GM18505 (cell line): Measurements from ENCODE around the gene CACNA2D3.
"Not testable (repeated sequence)": the region's sequence is repeated elsewhere in the genome, so short reads cannot be mapped to it uniquely, and the experiment has no call there.

ENCODE experiments used
- ATAC-seq: cut with Tn5 transposase; IDR thresholded peaks from one replicate; pipeline ENCODE4 v1.9.1; 2021; ENCODE audit not compliant: unreplicated experiment
- POLR2A ChIP-seq: IDR thresholded peaks from 4 replicates; pipeline ENCODE4 v1.6.1; 2011; ENCODE audit warnings: borderline replicate concordance; ENCODE audit not compliant: insufficient read depth, insufficient read length; ENCODE audit errors: extremely low read depth

CACNA2D3 gene

DNA sequence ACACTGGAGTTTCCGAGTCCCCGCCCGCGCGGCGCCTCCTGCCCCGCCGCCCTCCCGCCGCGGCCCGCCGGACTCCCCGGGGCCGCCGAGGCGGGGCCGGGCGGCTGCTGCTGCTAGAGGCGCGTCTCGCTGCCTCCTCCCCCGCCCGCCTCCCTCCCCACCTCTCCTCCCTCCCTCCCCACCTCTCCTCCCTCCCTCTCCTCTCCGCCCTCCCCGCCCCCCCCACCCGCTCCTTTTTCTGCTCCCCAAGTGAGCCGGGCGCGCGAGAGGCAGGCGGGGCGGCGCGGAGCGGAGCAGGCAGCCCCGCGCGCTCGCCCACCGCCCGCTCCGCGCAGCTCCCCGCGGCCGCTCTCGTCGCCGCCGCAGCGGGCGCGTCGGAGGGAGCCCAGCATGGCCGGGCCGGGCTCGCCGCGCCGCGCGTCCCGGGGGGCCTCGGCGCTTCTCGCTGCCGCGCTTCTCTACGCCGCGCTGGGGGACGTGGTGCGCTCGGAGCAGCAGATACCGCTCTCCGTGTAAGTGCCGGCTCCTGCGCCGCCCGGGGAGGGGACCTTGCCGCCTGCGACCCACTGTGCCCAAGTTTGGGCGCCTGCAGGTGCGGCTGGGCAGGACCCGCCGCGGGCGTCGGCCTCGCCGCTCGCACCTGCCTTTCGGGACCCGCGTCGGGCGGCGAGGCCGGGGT lies at the start of gene CACNA2D3:
Gene CACNA2D3 (plus strand): TSS at position 229 of the 679 bp plus-strand sequence.
- peak; percentile 17 for ATAC-seq

DNA sequence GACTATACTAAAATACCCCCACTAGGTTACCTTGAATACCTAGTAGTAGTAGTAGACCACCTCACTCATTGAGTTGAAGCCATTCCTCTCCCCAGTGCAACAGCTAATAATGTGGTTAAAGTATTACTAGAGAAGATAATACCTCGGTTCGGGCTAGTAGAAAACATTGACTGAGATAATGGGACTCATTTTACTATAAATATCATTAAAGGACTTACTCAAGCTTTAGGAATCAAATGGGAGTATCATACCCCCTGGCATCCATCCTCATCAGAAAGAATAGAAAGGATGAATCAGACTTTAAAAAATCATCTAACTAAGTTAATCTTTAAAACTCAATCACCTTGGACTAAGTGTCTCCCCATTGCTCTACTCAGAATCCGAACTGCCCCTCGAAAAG lies 49.0 kb upstream of the CACNA2D3 start:
- ATAC-seq = no peak
- no peak for TF ChIP-seq POLR2A

More for the DNA sequence above, at the start of gene CACNA2D3:
- no peak for TF ChIP-seq POLR2A

DNA sequence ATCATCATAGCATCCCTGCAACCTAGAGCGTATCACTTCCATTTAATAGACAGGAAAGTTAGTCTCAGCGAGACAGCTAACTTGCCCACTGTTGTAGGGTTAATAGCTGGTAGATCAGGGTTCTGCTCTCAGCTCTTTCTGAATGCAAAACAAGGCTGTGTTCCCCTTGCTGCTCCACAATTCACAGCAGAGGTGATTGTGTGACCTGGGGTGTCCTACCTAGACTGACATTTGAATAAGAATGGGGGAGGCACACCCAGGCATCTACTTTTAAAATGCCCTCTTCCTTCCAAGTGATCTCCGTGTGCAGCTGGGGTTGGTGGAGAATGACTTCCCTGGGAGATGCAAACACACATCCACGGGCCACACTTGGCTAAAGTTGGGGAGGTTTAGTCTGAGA lies 43.0 kb upstream of the CACNA2D3 start:
- no peak for ATAC-seq
- TF ChIP-seq POLR2A = no peak

DNA sequence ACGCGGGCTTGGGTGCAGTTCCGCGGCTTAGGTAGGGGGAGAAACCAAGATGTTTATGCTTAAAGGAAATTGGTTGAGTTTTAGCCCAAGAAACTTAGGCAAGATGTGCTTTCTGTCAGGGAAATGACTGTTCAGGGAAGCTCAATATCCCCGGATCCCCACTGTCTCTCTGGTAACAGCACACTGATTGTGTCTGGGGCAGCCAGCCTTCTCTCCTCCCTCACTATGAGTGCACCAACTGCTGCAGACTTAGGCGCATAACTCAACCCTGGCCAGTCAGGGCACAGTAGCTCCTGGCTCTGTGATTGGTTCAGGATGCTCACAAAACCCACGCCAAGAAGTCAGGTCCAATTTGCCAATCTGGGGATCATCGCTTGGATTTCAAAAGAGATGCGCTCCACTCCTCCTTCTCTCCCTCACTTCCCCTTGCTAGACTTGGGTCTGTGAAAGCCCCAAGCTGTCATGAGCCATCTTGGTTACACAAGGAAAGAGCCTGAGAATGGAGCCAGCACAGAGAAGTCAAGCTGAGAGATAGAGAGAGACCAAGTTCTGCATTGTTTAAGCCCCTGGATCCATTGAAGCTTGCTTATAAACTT lies 42.5 kb upstream of the CACNA2D3 start:
- ATAC-seq = no peak
- TF ChIP-seq POLR2A = no peak

DNA sequence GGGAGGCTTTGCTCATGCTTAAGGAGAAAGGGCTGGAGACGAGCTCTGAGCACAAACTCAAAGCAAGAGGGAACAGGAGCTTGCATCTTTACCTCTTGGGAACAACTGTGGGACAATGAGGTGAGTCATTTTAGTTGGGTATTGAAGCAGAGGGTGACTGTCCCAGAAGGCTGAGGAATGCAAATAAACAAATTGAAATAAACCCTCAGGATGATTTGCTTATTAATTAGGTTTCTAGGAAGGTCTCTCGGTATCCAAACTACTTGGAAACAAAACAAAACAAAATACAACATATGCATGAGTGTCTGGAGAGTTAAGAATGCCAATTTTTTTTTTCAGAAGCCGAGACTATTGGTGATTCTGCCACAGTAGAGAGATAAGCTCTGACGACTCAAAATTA lies 38.4 kb upstream of the CACNA2D3 start:
- TF ChIP-seq POLR2A = no peak
- no peak for ATAC-seq

DNA sequence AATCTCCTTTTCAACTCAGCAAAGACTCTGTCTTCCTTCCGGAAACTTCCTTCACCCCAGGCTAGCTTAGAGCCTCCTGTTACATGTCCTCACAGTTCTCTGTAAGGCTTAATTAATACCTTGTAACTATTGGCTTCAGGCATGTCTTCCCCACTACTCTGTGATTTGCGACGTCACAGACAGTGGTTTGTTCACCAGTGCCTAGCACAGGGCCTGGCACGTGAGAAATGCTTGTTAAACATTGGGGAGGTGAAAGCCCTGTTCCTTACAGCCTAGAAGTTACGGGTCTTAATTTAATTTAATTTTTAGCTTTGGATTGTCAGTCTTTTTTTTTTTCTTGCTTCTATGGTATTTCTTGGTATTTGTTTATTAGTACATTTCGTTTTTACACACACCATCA lies 36.4 kb upstream of the CACNA2D3 start:
- no peak for ATAC-seq
- no peak for TF ChIP-seq POLR2A

DNA sequence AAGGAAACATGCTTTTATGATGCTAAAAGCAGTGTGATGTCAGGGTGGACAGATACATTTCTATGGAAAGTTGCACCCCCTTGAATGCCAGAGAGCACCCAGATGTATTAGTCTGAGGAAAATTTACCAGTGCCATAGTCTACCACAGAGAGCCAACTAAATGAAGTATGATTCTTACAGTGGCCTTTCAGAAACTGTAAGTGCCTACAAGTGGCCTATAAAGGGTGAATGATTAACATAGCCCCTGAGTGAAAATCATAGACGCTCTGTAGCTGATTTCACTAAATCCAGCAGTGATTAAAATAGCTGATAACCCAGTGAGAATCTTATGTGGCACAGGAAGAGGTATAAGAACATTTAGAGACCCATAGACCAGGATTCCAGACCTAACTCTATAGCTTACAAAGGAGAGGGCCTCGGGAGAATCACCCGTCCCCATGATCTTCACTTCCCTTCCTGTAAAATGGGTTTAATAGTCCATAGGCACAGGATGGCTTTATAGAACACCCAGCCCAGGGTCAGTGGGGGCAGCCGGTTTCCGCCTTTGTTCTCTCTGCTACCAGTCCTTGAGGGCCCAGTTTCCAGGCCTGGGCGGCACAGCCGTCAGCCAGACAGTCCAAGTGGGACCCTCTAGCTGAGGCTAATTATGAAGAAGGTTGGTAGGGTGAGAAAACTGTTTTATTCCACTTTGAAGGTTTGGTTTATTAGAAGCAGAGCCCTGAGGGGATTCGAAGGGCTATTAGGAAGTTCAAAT lies 35.5 kb upstream of the CACNA2D3 start:
- no peak for TF ChIP-seq POLR2A
- no peak for ATAC-seq

DNA sequence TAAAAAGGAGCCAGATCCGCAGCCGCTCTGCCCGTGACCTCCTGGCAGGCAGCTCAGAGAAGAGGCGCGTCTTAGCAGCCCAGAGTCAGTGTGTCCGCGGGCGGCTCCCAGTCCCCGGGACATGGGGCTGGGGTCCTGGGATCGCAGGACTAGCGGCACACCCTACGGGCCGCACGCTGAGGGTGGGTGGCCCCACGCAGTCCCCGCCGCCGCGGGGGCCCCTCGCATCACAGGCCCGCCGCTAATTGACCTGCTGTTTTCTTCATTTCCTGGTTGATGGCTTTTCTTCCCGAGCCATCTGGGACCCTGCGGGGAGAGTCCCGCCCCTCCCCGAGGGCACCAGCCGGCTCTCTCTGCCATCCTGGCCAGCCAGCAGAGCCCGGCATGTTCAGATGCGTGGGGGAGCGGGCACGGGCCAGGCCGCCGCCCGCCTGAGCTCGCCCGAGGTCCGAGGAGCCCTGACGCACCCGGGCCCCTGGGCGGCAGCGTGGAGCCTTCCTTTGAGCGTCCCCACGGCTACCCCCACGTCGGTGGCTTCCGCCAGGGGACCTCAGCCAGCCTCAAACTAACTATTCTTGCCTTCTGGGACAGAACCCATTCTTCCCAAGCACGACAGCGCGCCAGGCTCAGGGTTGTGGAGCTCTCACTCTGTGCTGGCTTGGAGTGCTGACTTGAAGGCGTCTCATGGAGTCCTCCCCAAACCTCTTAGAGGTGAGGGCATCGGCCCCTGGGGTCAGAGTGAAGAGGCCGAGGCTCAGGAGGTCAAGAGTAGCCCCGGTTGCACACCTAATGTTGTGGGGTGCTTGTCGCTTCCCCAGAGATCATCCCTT lies 34.6 kb upstream of the CACNA2D3 start:
- ATAC-seq = no peak
- TF ChIP-seq POLR2A = no peak

DNA sequence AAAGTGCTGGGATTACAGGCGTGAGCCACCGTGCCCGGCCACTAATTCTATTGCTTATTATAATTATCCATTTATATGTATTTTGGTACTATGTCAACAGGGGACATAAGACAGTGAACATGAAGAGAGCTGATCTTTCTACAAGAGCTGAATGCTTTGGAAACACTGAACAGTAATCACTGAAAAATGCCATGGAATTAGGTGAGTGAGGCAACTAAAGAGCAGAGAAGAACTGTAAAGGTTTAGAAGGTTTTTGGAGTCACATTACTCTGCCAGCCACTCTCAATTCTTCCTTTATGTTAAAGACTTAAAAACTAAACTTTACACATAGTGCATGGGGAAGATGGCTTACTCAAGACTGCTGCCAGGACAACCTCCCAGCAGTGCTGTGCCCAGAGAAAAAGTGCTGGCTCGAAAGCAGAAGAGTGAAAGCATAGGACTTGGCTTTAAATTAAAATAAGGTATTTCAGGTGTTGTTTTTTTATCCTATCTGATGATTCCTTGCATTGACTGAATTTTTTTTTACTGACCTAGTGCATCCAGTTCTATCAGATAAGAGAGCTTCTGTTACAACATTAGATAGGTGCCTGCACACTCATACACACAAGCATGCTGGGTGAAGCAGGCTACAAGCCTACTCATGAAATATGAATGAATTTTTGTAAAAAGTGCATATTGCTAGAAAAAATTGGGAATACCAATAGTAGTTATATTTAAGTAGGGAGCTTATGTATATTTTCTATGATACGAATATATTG lies 28.7 kb upstream of the CACNA2D3 start:
- TF ChIP-seq POLR2A = no peak
- no peak for ATAC-seq

DNA sequence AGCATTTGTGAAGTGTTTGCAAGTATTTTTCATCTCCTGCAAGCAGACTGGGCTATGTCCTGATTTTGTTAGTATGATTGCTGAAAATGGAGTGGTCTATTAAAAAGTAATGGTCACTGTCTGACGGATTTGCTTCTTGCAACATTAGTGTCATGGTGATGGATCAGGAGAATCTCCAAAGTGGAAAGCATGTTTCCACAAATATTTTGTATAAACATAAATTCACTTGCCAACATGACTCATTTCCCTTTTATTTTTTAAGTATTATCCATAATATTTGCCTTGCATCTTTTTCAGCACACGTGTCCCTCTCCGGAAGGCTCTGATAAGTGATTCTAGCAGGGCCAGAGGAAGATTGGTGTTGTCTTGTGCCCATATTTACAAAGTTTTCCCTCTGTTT lies 27.4 kb upstream of the CACNA2D3 start:
- TF ChIP-seq POLR2A = no peak

DNA sequence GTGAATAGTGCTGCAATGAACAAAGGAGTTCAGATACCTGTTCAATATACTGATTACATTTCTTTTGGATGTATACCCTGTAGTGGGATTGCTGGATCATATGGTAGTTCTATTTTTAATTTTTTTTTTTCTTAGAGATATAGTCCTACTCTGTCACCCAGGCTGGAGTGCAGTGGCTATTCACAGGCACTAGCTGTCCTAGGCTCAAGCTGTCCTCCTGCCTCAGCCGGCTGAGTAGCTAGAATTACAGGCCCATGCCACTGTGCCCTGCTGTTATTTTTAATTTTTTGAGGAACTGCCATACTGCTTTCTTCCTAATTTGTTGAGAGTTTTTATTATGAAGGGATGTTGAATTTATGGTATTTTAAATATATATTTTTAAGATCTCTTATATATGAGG lies 23.0 kb upstream of the CACNA2D3 start:
- no peak for ATAC-seq
- no peak for TF ChIP-seq POLR2A

More for the DNA sequence above, 27.4 kb upstream of the CACNA2D3 start:
- no peak for ATAC-seq

DNA sequence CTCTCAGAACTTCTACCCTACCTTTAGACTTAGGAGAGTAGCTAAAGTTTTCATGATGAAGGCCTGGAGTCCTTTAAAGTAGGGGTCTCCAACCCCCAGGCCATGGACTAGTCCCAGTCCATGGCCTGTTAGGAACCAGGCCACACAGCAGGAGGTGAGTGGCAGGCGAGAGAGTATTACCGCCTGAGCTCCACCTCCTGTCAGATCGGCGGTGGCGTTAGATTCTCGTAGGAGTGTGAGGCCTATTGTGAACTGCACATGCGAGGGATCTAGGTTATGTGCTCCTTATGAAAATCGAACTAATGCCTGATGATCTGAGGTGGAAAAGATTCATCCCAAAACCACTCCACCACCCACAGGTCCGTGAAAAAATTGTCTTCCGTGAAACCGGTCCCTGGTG lies 18.3 kb upstream of the CACNA2D3 start:
- no peak for ATAC-seq
- no peak for TF ChIP-seq POLR2A

DNA sequence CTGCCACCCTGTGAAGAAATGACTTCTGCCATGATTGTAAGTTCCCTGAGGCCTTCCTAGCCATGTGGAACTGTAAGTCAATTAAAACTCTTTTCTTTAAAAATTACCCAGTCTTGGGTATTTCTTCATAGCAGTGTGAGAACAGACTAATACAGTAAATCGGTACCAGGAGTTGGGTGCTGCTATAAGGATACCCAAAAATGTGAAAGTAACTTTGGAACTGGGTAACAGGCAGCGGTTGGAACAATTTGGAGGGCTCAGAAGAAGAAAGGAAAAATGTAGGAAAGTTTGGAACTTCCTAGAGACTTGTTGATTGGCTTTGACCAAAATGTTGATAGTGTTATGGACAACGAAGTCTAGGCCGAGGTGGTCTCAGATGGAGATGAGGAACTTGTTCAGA lies 6.2 kb upstream of the CACNA2D3 start:
- ATAC-seq = not testable (repeated sequence)

DNA sequence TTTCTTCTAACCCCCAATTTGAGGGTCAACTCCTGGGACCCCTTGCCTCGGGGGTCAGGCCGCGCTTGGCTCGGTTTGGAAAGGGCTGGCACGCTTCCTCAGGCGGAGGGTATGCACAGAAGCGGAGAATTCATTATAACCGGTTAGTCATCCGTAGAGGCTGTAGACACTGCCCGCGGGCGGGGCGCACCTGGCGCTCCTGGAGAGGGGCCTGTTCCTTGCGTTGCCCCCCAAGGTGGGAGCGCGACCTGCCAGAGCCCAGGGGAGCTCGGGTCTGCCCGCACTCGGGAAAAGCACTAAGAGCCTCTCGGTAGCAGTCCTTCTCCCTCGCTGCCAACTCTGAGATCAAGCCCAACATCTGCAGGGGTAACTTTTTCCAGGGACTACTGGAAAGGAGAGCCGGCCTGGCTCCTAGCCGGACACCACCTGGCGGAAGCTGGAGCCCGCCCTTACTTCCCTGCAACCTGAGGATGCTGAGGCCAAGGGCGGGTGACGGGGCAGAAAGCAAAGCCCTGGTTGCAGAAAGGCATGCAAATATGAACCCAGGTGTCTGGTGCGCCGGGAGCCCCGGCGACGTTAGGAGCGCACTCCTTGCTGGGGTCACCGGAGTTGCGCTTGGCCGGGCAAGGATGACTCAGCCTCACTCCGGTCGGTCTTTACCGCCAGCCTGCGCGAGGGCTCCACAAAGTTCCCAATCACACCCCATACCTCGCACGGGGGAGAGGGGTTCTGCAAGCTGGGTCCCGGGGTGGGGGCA lies 1.5 kb upstream of the CACNA2D3 start:
- TF ChIP-seq POLR2A = no peak
- ATAC-seq = peak; percentile 88
